Astrocyte (in vitro differentiated cells and primary cell): ENCODE results near the gene GLIS2. TPM values are rescaled to one million over a fixed set of nuclear protein-coding genes. Genes with fewer than 3 reads are reported as not detected.

Experiments used
- DNase-seq: peaks from one replicate; pipeline ENCODE4 v3.0.0-alpha.2; 2010; ENCODE audit warnings: low read depth
- FAIRE-seq: peaks from 2 replicates; lab custom pipeline; 2011; peaks lifted over from hg19 to GRCh38; lab: Jason Lieb, UNC
- H2AFZ ChIP-seq: 2 replicates; pipeline ENCODE4 v1.6.0; 2012; ENCODE audit warnings: low read depth, low read length, inconsistent platforms
- H3K27ac ChIP-seq: 2 replicates; pipeline ENCODE4 v1.5.1; 2011; ENCODE audit warnings: low read depth, low read length, inconsistent platforms
- H3K27me3 ChIP-seq: 2 replicates; pipeline ENCODE4 v1.6.0; 2011; ENCODE audit warnings: low read length, inconsistent platforms; ENCODE audit not compliant: insufficient read depth
- H3K36me3 ChIP-seq: 2 replicates; pipeline ENCODE4 v1.5.1; 2011; ENCODE audit warnings: low read length, inconsistent platforms; ENCODE audit not compliant: insufficient read depth
- H3K4me1 ChIP-seq: 2 replicates; pipeline ENCODE4 v1.5.1; 2011; ENCODE audit warnings: low read length, inconsistent platforms; ENCODE audit not compliant: insufficient read depth
- H3K4me2 ChIP-seq: 2 replicates; pipeline ENCODE4 v1.6.0; 2012; ENCODE audit warnings: low read length, inconsistent platforms
- H3K4me3 ChIP-seq: 2 replicates; pipeline ENCODE4 v1.5.1; 2011; ENCODE audit warnings: low read depth, mild to moderate bottlenecking, low read length, inconsistent platforms; ENCODE audit not compliant: insufficient read depth
- H3K79me2 ChIP-seq: 2 replicates; pipeline ENCODE4 v1.6.0; 2012; ENCODE audit warnings: mild to moderate bottlenecking, low read length, inconsistent platforms; ENCODE audit not compliant: insufficient read depth
- H3K9ac ChIP-seq: 2 replicates; pipeline ENCODE4 v1.6.0; 2012; ENCODE audit warnings: mild to moderate bottlenecking, low read length, inconsistent platforms
- H3K9me3 ChIP-seq: 2 replicates; pipeline ENCODE4 v1.5.1; 2012; ENCODE audit warnings: low read depth, mild to moderate bottlenecking, low read length, inconsistent platforms; ENCODE audit not compliant: insufficient read depth
- H4K20me1 ChIP-seq: 2 replicates; pipeline ENCODE4 v1.6.0; 2012; ENCODE audit warnings: low read length, inconsistent platforms; ENCODE audit not compliant: insufficient read depth
- H3K27ac Mint-ChIP-seq: one replicate; pipeline ENCODE4 v1.8.0; 2021; ENCODE audit warnings: mild to moderate bottlenecking, mixed read lengths; ENCODE audit not compliant: unreplicated experiment
- H3K27me3 Mint-ChIP-seq: one replicate; pipeline ENCODE4 v1.8.0; 2021; ENCODE audit warnings: low read depth, mixed read lengths; ENCODE audit not compliant: unreplicated experiment
- H3K36me3 Mint-ChIP-seq: one replicate; pipeline ENCODE4 v1.8.0; 2021; ENCODE audit warnings: low read depth, mixed read lengths; ENCODE audit not compliant: unreplicated experiment
- H3K4me1 Mint-ChIP-seq: one replicate; pipeline ENCODE4 v1.8.0; 2021; ENCODE audit warnings: low read depth, mixed read lengths; ENCODE audit not compliant: unreplicated experiment
- H3K4me3 Mint-ChIP-seq: one replicate; pipeline ENCODE4 v1.8.0; 2021; ENCODE audit warnings: mild to moderate bottlenecking, moderate library complexity, mixed read lengths; ENCODE audit not compliant: unreplicated experiment
- H3K9me3 Mint-ChIP-seq: one replicate; pipeline ENCODE4 v1.8.0; 2021; ENCODE audit warnings: mild to moderate bottlenecking, mixed read lengths; ENCODE audit not compliant: unreplicated experiment
- EZH2 ChIP-seq: IDR thresholded peaks from 2 replicates; pipeline ENCODE4 v1.6.1; 2012; ENCODE audit warnings: mild to moderate bottlenecking, low read length, inconsistent platforms; ENCODE audit not compliant: insufficient read depth
- total RNA-seq: library from RNA; stranded (reverse); gene quantifications from 2 replicates; pipeline ENCODE4 v1.2.1, GENCODE V29; 2021
- TF ChIP-seq, protein P1 (sequence below): IDR thresholded peaks from 2 replicates; pipeline ENCODE4 v1.5.1; 2011; ENCODE audit warnings: low read depth, mild to moderate bottlenecking, inconsistent platforms, low read length, moderate library complexity; ENCODE audit not compliant: insufficient read depth

GLIS2 gene
- total RNA-seq, 1 donor from 2014 or later = 18.9 TPM

- no peak overlapping the region for H3K9ac ChIP-seq
- no peak overlapping the region for H3K27ac Mint-ChIP-seq
- peaks cover 5% of the 10 kb centered on the region for H3K36me3 Mint-ChIP-seq
- H3K4me1 ChIP-seq = peaks cover 56% of the 10 kb centered on the region
- H3K27me3 ChIP-seq = no peaks in the 10 kb centered on the region
- H3K4me3 Mint-ChIP-seq = no peak overlapping the region
- H4K20me1 ChIP-seq = peaks cover 42% of the 10 kb centered on the region
- H3K36me3 ChIP-seq = no peaks in the 10 kb centered on the region
- no peak overlapping the region for H3K4me2 ChIP-seq
- no peak overlapping the region for H2AFZ ChIP-seq
- H3K27me3 Mint-ChIP-seq = no peaks in the 10 kb centered on the region
- TF ChIP-seq, protein P1, sequence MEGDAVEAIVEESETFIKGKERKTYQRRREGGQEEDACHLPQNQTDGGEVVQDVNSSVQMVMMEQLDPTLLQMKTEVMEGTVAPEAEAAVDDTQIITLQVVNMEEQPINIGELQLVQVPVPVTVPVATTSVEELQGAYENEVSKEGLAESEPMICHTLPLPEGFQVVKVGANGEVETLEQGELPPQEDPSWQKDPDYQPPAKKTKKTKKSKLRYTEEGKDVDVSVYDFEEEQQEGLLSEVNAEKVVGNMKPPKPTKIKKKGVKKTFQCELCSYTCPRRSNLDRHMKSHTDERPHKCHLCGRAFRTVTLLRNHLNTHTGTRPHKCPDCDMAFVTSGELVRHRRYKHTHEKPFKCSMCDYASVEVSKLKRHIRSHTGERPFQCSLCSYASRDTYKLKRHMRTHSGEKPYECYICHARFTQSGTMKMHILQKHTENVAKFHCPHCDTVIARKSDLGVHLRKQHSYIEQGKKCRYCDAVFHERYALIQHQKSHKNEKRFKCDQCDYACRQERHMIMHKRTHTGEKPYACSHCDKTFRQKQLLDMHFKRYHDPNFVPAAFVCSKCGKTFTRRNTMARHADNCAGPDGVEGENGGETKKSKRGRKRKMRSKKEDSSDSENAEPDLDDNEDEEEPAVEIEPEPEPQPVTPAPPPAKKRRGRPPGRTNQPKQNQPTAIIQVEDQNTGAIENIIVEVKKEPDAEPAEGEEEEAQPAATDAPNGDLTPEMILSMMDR = no peak
- no peak for TF ChIP-seq EZH2
- no peaks in the 10 kb centered on the region for H3K9me3 ChIP-seq
- H3K27ac ChIP-seq = no peak overlapping the region
- H3K4me3 ChIP-seq = no peak overlapping the region
- no peak for DNase-seq
- peaks cover 14% of the 10 kb centered on the region for H3K4me1 Mint-ChIP-seq
- H3K79me2 ChIP-seq = peaks cover 18% of the 10 kb centered on the region
- no peak for FAIRE-seq
- no peaks in the 10 kb centered on the region for H3K9me3 Mint-ChIP-seq
Measured at GRCh38 chr16:4385066-4385788, 69.4 kb downstream of the GLIS2 start.

- H3K4me3 Mint-ChIP-seq = no peak overlapping the region
- no peak for DNase-seq
Measured at GRCh38 chr16:4385789-4386450, 70.1 kb downstream of the GLIS2 start.

More at GRCh38 chr16:4385789-4386450, 70.1 kb downstream of the GLIS2 start:
- Histone ChIP-seq H3K4me3 (no peak overlapping the region), H3K4me2 (peak overlapping the region; percentile 26), H3K9ac (no peak overlapping the region), H3K36me3 (no peaks in the 10 kb centered on the region), H3K27me3 (no peaks in the 10 kb centered on the region), H3K27ac (no peak overlapping the region), H3K79me2 (peaks cover 11% of the 10 kb centered on the region), H3K9me3 (no peaks in the 10 kb centered on the region), H2AFZ (no peak overlapping the region), H4K20me1 (peaks cover 35% of the 10 kb centered on the region), H3K4me1 (peaks cover 51% of the 10 kb centered on the region)
- Mint-ChIP-seq H3K4me1 (peaks cover 14% of the 10 kb centered on the region), H3K9me3 (no peaks in the 10 kb centered on the region), H3K27me3 (no peaks in the 10 kb centered on the region), H3K36me3 (peaks cover 6% of the 10 kb centered on the region), H3K27ac (no peak overlapping the region)
- no peak for TF ChIP-seq EZH2
- TF ChIP-seq, protein P1 = no peak
- FAIRE-seq = no peak
